ENCODE data around the gene SPAM1. TPM values are rescaled to one million over a fixed set of nuclear protein-coding genes. Genes with fewer than 3 reads are reported as not detected.

The SPAM1 gene
- total RNA-seq, 1 donor from 2014 or later = not detected

DNA sequence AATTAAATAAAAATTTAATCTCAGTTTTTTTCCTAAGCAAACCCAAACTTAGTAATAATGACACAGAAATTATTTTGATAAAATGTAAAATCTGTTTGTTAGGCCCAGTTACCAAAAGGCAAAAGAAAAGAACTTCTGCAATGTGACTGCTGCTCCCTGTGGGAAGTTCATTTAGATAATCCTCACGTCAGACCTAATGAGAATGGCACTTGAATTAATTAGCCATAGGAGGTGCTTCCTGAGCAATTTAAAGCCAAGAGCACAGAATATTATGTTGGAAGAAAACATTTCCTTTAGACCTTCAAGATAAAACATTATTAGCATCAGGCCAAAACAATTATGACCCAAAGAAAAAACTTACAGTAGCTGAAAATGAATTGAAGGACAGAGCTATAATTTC lies 19.4 kb downstream of the SPAM1 start:
- Mint-ChIP-seq H3K27me3 (ENCODE audit: unreplicated experiment) (no peaks in the 10 kb centered on the region), H3K36me3 (ENCODE audit: unreplicated experiment) (no peaks in the 10 kb centered on the region), H3K9me3 (ENCODE audit: unreplicated experiment) (no peaks in the 10 kb centered on the region), H3K4me1 (ENCODE audit: low read depth, unreplicated experiment) (peaks cover 2% of the 10 kb centered on the region), H3K4me3 (ENCODE audit: unreplicated experiment) (no peak overlapping the region), H3K27ac (ENCODE audit: unreplicated experiment) (no peak overlapping the region)
- TF ChIP-seq CTCF (IDR thresholded peaks at IDR 0.05; ENCODE audit: partially characterized antibody, unreplicated experiment) = no peak
- no peak for DNase-seq

DNA sequence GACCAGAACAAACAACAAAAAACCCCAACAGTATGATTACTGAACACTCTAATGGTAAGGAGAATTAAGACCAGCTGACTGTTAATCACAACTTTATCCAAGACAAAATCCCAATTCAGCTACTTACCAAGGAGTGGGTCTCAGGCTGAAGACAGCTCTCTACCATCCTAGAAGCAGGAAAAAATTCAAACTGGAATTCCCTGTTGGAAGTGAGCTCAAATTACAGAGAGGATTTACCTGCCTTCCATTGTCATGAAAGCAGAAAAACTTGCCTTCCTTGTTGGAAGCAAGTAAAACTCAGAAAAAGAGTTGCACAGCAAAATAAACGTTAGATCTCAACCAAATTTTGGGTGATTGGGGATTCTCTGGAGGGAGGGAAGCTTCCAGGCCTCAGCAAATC lies 20.9 kb downstream of the SPAM1 start:
- no peak for DNase-seq
- Mint-ChIP-seq H3K4me3 (ENCODE audit: unreplicated experiment) (no peak overlapping the region), H3K36me3 (ENCODE audit: unreplicated experiment) (no peaks in the 10 kb centered on the region), H3K27ac (ENCODE audit: unreplicated experiment) (no peak overlapping the region), H3K27me3 (ENCODE audit: unreplicated experiment) (no peaks in the 10 kb centered on the region), H3K9me3 (ENCODE audit: unreplicated experiment) (no peaks in the 10 kb centered on the region), H3K4me1 (ENCODE audit: low read depth, unreplicated experiment) (peaks cover 2% of the 10 kb centered on the region)
- no peak for TF ChIP-seq CTCF (IDR thresholded peaks at IDR 0.05; ENCODE audit: partially characterized antibody, unreplicated experiment)

DNA sequence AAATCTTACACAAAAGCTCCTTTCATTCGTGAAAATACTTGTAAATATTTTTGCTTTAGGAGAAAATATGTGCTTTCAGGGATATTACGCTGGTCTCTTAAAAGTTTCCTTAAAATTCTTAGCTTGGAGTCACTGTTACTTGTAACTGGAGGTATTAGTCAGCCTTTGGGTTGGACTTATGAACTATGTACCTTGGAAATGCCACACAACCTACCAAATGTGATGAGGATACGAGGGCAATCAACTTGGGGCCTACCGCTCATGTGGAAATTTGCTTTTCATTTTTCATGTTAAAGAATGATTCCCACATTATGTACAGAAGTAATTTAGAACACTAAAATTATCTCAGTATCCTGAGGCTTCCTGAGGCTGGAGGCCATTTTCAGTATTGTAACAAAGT lies 23.1 kb downstream of the SPAM1 start:
- Mint-ChIP-seq H3K27me3 (ENCODE audit: unreplicated experiment) (no peaks in the 10 kb centered on the region), H3K4me1 (ENCODE audit: low read depth, unreplicated experiment) (peaks cover 2% of the 10 kb centered on the region), H3K27ac (ENCODE audit: unreplicated experiment) (no peak overlapping the region), H3K4me3 (ENCODE audit: unreplicated experiment) (no peak overlapping the region), H3K36me3 (ENCODE audit: unreplicated experiment) (no peaks in the 10 kb centered on the region), H3K9me3 (ENCODE audit: unreplicated experiment) (no peaks in the 10 kb centered on the region)
- TF ChIP-seq CTCF (IDR thresholded peaks at IDR 0.05; ENCODE audit: partially characterized antibody, unreplicated experiment) = no peak
- DNase-seq = no peak

- no peak for DNase-seq
- Mint-ChIP-seq H3K27me3 (ENCODE audit: unreplicated experiment) (no peaks in the 10 kb centered on the region), H3K27ac (ENCODE audit: unreplicated experiment) (no peak overlapping the region), H3K9me3 (ENCODE audit: unreplicated experiment) (peaks cover 2% of the 10 kb centered on the region), H3K4me3 (ENCODE audit: unreplicated experiment) (no peak overlapping the region), H3K4me1 (ENCODE audit: low read depth, unreplicated experiment) (no peaks in the 10 kb centered on the region), H3K36me3 (ENCODE audit: unreplicated experiment) (no peaks in the 10 kb centered on the region)
- TF ChIP-seq CTCF (IDR thresholded peaks at IDR 0.05; ENCODE audit: partially characterized antibody, unreplicated experiment) = no peak
Observed at GRCh38 chr7:123958186-123958703, 33.2 kb downstream of the SPAM1 start.

GRCh38 chr7:123961771-123962170 lies 36.7 kb downstream of the SPAM1 start:
- no peak for TF ChIP-seq CTCF (IDR thresholded peaks at IDR 0.05; ENCODE audit: partially characterized antibody, unreplicated experiment)
- Mint-ChIP-seq H3K27me3 (ENCODE audit: unreplicated experiment) (no peaks in the 10 kb centered on the region), H3K36me3 (ENCODE audit: unreplicated experiment) (no peaks in the 10 kb centered on the region), H3K27ac (ENCODE audit: unreplicated experiment) (no peak overlapping the region), H3K4me3 (ENCODE audit: unreplicated experiment) (no peak overlapping the region), H3K4me1 (ENCODE audit: low read depth, unreplicated experiment) (no peaks in the 10 kb centered on the region), H3K9me3 (ENCODE audit: unreplicated experiment) (peaks cover 2% of the 10 kb centered on the region)
- DNase-seq = no peak

Measured in glutamatergic neuron (in vitro differentiated cells).